ENCODE results near the gene CLPSL1. TPM values are rescaled to one million over a fixed set of nuclear protein-coding genes. Genes with fewer than 3 reads are reported as not detected.

Gene CLPSL1
- total and polyA plus RNA-seq, 4 donors, result not detected

DNA sequence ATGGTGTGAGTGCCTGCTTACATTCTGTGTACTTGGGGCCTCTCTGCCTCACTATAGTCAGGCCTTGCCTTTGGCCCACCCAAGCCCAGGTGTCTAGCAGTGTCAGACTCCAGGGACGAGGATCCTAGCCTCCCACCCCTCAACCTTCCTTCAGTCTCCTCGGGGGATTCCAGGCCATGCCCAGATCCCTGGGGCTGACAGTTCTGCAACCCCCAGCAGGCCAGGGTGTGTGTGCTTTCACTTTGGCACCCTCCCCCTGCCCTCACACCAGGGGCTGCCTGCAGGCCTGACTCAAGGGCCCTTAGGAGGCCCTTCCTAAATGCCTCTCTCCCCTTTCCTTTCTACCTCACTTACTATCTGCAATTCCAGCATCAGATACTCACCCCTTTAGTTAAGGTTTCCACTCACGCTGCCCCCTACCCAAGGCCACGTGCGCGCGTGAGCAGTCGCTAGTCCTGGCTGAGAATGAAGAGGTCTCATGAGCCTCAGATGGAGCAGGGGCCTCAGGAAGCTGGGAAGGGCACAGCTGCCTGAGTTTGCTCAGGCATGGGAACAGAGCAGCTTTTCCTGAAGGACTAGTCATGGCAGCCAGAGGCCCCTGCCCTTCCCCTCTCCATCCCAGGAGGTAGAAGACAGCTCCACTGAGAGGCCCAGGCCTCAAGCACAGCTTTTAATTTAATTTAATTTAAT lies 17.2 kb downstream of the CLPSL1 start:
- Histone ChIP-seq H3K27ac (ENCODE audit: low read depth in 1 of 2, low read length in 1 of 2) (no peak overlapping the region), H3K9ac (ENCODE audit: insufficient read depth in 1 of 2, low read length in 2 of 2) (no peak overlapping the region), H3K9me3 (ENCODE audit: control insufficient read depth in 4 of 4, insufficient read depth in 3 of 4, low read length in 3 of 4) (no peaks in the 10 kb centered on the region), H3K4me3 (no peak overlapping the region), H3K36me3 (ENCODE audit: control insufficient read depth in 4 of 4, insufficient read depth in 4 of 4, low read length in 4 of 4) (no peaks in the 10 kb centered on the region), H3K4me1 (ENCODE audit: control insufficient read depth in 5 of 5, insufficient read depth in 5 of 5, low read length in 5 of 5) (no peaks in the 10 kb centered on the region), H3K27me3 (ENCODE audit: control insufficient read depth in 3 of 3, insufficient read depth in 3 of 3, low read length in 2 of 3) (no peaks in the 10 kb centered on the region)
- TF ChIP-seq, protein P1, sequence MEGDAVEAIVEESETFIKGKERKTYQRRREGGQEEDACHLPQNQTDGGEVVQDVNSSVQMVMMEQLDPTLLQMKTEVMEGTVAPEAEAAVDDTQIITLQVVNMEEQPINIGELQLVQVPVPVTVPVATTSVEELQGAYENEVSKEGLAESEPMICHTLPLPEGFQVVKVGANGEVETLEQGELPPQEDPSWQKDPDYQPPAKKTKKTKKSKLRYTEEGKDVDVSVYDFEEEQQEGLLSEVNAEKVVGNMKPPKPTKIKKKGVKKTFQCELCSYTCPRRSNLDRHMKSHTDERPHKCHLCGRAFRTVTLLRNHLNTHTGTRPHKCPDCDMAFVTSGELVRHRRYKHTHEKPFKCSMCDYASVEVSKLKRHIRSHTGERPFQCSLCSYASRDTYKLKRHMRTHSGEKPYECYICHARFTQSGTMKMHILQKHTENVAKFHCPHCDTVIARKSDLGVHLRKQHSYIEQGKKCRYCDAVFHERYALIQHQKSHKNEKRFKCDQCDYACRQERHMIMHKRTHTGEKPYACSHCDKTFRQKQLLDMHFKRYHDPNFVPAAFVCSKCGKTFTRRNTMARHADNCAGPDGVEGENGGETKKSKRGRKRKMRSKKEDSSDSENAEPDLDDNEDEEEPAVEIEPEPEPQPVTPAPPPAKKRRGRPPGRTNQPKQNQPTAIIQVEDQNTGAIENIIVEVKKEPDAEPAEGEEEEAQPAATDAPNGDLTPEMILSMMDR (IDR thresholded peaks at IDR 0.05; ENCODE audit: control extremely low read depth, extremely low read depth), result no peak
- no peak for DNase-seq
- WGBS, 2 donors, result 80 to 86% methylated on average over 8 of the region's 8 CpGs
- no peak for ATAC-seq (ENCODE audit: insufficient read depth, low FRiP score)

DNA sequence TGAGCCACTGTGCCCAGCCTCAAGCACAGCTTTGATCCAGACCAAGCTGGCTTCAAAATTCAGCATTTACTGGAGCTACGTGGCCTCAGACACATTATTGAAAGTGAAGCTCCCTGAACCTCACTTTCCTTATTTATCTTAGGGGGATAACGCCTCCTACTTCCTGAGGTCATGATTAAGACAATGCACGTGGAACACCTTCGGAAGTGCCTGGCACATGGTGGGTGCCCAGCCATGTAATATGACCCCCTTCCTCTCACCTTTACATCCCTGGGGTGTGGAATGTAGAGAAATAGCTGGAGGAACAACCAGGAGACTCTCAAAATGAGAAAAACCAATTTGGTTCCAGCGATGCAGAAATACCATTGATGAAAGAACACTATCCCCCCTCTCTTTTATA lies 17.9 kb downstream of the CLPSL1 start:
- no peak for DNase-seq
- 67 to 85% methylated on average over 5 of the region's 5 CpGs for WGBS, 2 donors
- TF ChIP-seq, protein P1 (IDR thresholded peaks at IDR 0.05; ENCODE audit: control extremely low read depth, extremely low read depth), result no peak

DNA sequence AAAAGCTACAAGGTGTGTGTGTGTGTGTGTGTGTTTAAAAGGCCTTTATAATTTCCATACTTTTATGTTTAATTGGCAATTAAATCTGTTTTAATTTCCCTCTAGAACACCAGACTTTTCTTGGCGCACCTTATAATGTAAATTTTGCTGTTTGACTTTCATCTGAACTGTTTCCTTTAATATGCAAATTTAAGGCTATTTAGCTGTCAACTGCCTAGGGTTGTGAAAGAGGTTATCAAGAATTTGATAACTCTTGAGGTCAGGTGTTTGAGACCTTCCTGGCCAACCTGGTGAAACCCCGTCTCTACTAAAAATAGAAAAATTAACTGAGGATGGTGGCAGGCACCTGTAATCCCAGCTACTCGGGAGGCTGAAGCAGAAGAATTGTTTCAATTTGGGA lies 20.3 kb downstream of the CLPSL1 start:
- Histone ChIP-seq H3K36me3 (ENCODE audit: control insufficient read depth in 4 of 4, insufficient read depth in 4 of 4, low read length in 4 of 4) (no peaks in the 10 kb centered on the region), H3K9ac (ENCODE audit: insufficient read depth in 1 of 2, low read length in 2 of 2) (no peak overlapping the region), H3K4me1 (ENCODE audit: control insufficient read depth in 5 of 5, insufficient read depth in 5 of 5, low read length in 5 of 5) (no peaks in the 10 kb centered on the region), H3K27ac (ENCODE audit: low read depth in 1 of 2, low read length in 1 of 2) (no peak overlapping the region), H3K9me3 (ENCODE audit: control insufficient read depth in 4 of 4, insufficient read depth in 3 of 4, low read length in 3 of 4) (no peaks in the 10 kb centered on the region), H3K4me3 (no peak overlapping the region), H3K27me3 (ENCODE audit: control insufficient read depth in 3 of 3, insufficient read depth in 3 of 3, low read length in 2 of 3) (peaks cover 0 to 3% (median 0%) of the 10 kb centered on the region in 3 donors)
- WGBS, 2 donors, result 59 to 81% methylated on average over 3 of the region's 3 CpGs
- DNase-seq (no peak), ATAC-seq (ENCODE audit: insufficient read depth, low FRiP score) (no peak)
- TF ChIP-seq, protein P1 (IDR thresholded peaks at IDR 0.05; ENCODE audit: control extremely low read depth, extremely low read depth), result no peak

More for the DNA sequence above, 17.9 kb downstream of the CLPSL1 start:
- Histone ChIP-seq H3K27me3 (ENCODE audit: control insufficient read depth in 3 of 3, insufficient read depth in 3 of 3, low read length in 2 of 3) (no peaks in the 10 kb centered on the region), H3K27ac (ENCODE audit: low read depth in 1 of 2, low read length in 1 of 2) (no peak overlapping the region), H3K9ac (ENCODE audit: insufficient read depth in 1 of 2, low read length in 2 of 2) (no peak overlapping the region), H3K9me3 (ENCODE audit: control insufficient read depth in 4 of 4, insufficient read depth in 3 of 4, low read length in 3 of 4) (no peaks in the 10 kb centered on the region), H3K4me1 (ENCODE audit: control insufficient read depth in 5 of 5, insufficient read depth in 5 of 5, low read length in 5 of 5) (no peaks in the 10 kb centered on the region), H3K36me3 (ENCODE audit: control insufficient read depth in 4 of 4, insufficient read depth in 4 of 4, low read length in 4 of 4) (no peaks in the 10 kb centered on the region), H3K4me3 (no peak overlapping the region)
- ATAC-seq (ENCODE audit: insufficient read depth, low FRiP score), result no peak
